GM18870 (cell line): ENCODE data around the gene FSTL4.

Experiments used
- ATAC-seq: cut with Tn5 transposase; IDR thresholded peaks from one replicate; pipeline ENCODE4 v1.9.1; 2021; ENCODE audit warnings: moderate library complexity; ENCODE audit not compliant: unreplicated experiment

FSTL4 gene

GRCh38 chr5:133611357-133612248 lies 738 bp downstream of the FSTL4 start:
- ATAC-seq: no peak

GRCh38 chr5:133610489-133611356 lies 1.6 kb downstream of the FSTL4 start:
- ATAC-seq: no peak

GRCh38 chr5:133607451-133607850 lies 4.9 kb downstream of the FSTL4 start:
- no peak for ATAC-seq

GRCh38 chr5:133606835-133607234 lies 5.5 kb downstream of the FSTL4 start:
- ATAC-seq: no peak

GRCh38 chr5:133605323-133605722 lies 7.0 kb downstream of the FSTL4 start:
- no peak for ATAC-seq

GRCh38 chr5:133603711-133604110 lies 8.6 kb downstream of the FSTL4 start:
- no peak for ATAC-seq

- no peak for ATAC-seq
Observed at GRCh38 chr5:133602835-133603380, 9.4 kb downstream of the FSTL4 start.

- ATAC-seq: no peak
Observed at GRCh38 chr5:133599600-133599999, 12.7 kb downstream of the FSTL4 start.

GRCh38 chr5:133599044-133599443 lies 13.3 kb downstream of the FSTL4 start:
- no peak for ATAC-seq

- ATAC-seq: no peak
Observed at GRCh38 chr5:133596049-133596448, 16.3 kb downstream of the FSTL4 start.

GRCh38 chr5:133595465-133595864 lies 16.9 kb downstream of the FSTL4 start:
- no peak for ATAC-seq

GRCh38 chr5:133589286-133589685 lies 23.1 kb downstream of the FSTL4 start:
- ATAC-seq: no peak

GRCh38 chr5:133582971-133583370 lies 29.4 kb downstream of the FSTL4 start:
- ATAC-seq: no peak

GRCh38 chr5:133581918-133582317 lies 30.4 kb downstream of the FSTL4 start:
- ATAC-seq: no peak

- ATAC-seq: no peak
Observed at GRCh38 chr5:133581348-133581747, 31.0 kb downstream of the FSTL4 start.

- ATAC-seq: no peak
Observed at GRCh38 chr5:133580618-133581017, 31.7 kb downstream of the FSTL4 start.

GRCh38 chr5:133579766-133580165 lies 32.6 kb downstream of the FSTL4 start:
- no peak for ATAC-seq

GRCh38 chr5:133569347-133569746 lies 43.0 kb downstream of the FSTL4 start:
- ATAC-seq: no peak

GRCh38 chr5:133565993-133566392 lies 46.3 kb downstream of the FSTL4 start:
- ATAC-seq: no peak

- no peak for ATAC-seq
Observed at GRCh38 chr5:133564921-133565565, 47.3 kb downstream of the FSTL4 start.

- ATAC-seq: no peak
Observed at GRCh38 chr5:133562554-133562953, 49.8 kb downstream of the FSTL4 start.
